Loucy (cell line): ENCODE data around the gene AFF2.

Source experiments
- CTCF ChIP-seq: fragments of 200-600 bp; sonication (generic); conservative IDR thresholded peaks from 2 replicates; pipeline ENCODE4 v1.5.1; 2014; ENCODE audit warnings: mild to moderate bottlenecking, antibody characterized with exemption, low read length
- EZH2phosphoT487 ChIP-seq: fragments of 200-600 bp; IDR thresholded peaks from 2 replicates; pipeline ENCODE4 v1.6.1; 2018; ENCODE audit warnings: antibody characterized with exemption, mild to moderate bottlenecking, moderate library complexity, borderline replicate concordance

DNA sequence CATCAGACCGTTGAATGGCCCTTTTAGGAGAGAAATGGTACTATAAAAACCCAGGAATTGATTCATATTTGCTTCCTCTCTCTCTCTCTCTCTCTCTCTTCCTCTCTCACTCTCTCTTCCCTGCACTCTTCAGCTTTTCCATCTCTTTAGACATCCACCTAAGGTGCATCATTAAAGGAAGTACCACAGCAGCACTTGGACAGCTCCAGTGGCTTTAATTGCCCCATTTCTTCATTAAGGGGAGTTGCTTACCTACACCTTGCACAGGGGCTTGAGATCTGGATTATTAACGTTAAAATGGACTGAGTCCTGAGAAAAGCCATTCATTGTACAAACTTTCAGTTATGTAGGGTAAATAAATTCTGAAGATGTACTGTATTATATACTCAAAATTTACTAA lies 323.6 kb downstream of the AFF2 start:
- no peak for TF ChIP-seq CTCF
- TF ChIP-seq EZH2phosphoT487, result no peak
